Gastroesophageal sphincter (tissue), 4 donors: ENCODE data around the gene SMIM33. TPM values are rescaled to one million over a fixed set of nuclear protein-coding genes. Genes with fewer than 3 reads are reported as not detected.
"Not testable (repeated sequence)": the region's sequence is repeated elsewhere in the genome, so short reads cannot be mapped to it uniquely, and the experiment has no call there.

Experiments
- ATAC-seq: fragments of 150-250 bp; one replicate; pipeline ENCODE4 v1.9.1; 2016; ENCODE audit warnings: mild to moderate bottlenecking, moderate library complexity
- H3K27ac ChIP-seq, 4 donors: fragments of 200-600 bp; sonication (generic) in 3 of 4; 1 replicate in 3 of 4; 2 replicates in 1 of 4; pipeline ENCODE4 v1.5.1; 2016 to 2019
- H3K27me3 ChIP-seq: fragments of 200-600 bp; sonication (generic); one replicate; pipeline ENCODE4 v1.5.1; 2019
- H3K36me3 ChIP-seq, 2 donors: fragments of 200-600 bp; sonication (generic); one replicate each; pipeline ENCODE4 v1.5.1; 2019; ENCODE audit warnings: control low read depth in 1 of 2
- H3K4me1 ChIP-seq, 3 donors: fragments of 200-600 bp; sonication (generic); 1 replicate in 2 of 3; 2 replicates in 1 of 3; pipeline ENCODE4 v1.5.1; 2016 to 2019; ENCODE audit warnings: control low read depth in 2 of 3
- H3K4me3 ChIP-seq, 2 donors: fragments of 200-600 bp; sonication (generic); one replicate each; pipeline ENCODE4 v1.5.1; 2019; ENCODE audit warnings: mild to moderate bottlenecking in 1 of 2, moderate library complexity in 1 of 2
- H3K9me3 ChIP-seq, 3 donors: fragments of 200-600 bp; sonication (generic); one replicate each; pipeline ENCODE4 v1.5.1; 2017 to 2019; ENCODE audit warnings: control low read depth in 2 of 3
- CTCF ChIP-seq, 4 experiments: fragments of 200-600 bp in 2 of 4; fragments of 450-650 bp in 2 of 4; sonication (generic) in 1 of 4; IDR thresholded peaks; one replicate each; pipeline ENCODE4 v1.5.1; 2017 to 2019; ENCODE audit warnings: antibody characterized with exemption in 4 of 4, mild to moderate bottlenecking in 2 of 4, moderate library complexity in 2 of 4
- EP300 ChIP-seq: sonication (generic); formaldehyde crosslinking; IDR thresholded peaks from one replicate; pipeline ENCODE4 v1.6.1; 2017; ENCODE audit warnings: antibody characterized with exemption, mild to moderate bottlenecking
- POLR2A ChIP-seq, 2 donors: fragments of 450-650 bp; IDR thresholded peaks; one replicate each; pipeline ENCODE4 v1.6.1; 2017; ENCODE audit warnings: antibody characterized with exemption in 2 of 2, mild to moderate bottlenecking in 2 of 2, moderate library complexity in 1 of 2
- POLR2AphosphoS5 ChIP-seq: sonication (generic); formaldehyde crosslinking; IDR thresholded peaks from one replicate; pipeline ENCODE4 v1.6.1; 2017; ENCODE audit warnings: antibody characterized with exemption
- WGBS, 2 donors: methylation state at CpG; one replicate each; pipeline ENCODE4 v1.1.5; 2018; ENCODE audit warnings: low coverage in 1 of 2; 5-methylcytosine and 5-hydroxymethylcytosine counted together
- total RNA-seq, 4 donors: library from RNA; depleted of rRNA; stranded (reverse); fragments of >200 nt; gene quantifications; one replicate each; pipeline ENCODE4 v1.1.0, GENCODE V29; 2016

Gene SMIM33
- total RNA-seq, 4 donors from 2014 or later, result not detected

DNA sequence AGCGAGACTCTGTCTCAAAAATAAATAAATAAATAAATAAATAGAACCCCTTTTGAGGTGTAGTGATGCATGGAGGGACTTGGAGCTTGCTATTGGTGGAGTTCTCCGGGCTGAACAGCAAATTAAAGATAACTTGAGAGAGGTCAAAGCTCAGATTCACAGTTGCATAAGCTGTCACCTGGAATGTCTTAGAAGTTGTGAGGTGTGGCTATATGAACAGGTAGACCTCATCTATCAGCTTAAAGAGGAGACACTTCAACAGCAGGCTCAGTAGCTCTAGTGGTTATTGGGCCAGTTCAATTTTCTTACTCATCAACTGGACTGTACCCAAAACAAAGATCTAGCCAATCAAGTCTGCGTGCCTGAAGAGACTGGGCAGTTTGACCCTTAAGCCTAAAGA lies 23.5 kb downstream of the SMIM33 start:
- ATAC-seq, result no peak
- no peak overlapping the region for H3K27ac ChIP-seq
- H3K36me3 ChIP-seq, result no peaks in the 10 kb centered on the region
- H3K4me3 ChIP-seq, result no peak overlapping the region
- 90 to 100% methylated on average over 1 to 2 of the region's 3 CpGs for WGBS, 2 donors
- no peaks in the 10 kb centered on the region for H3K9me3 ChIP-seq
- H3K27me3 ChIP-seq, result no peaks in the 10 kb centered on the region
- H3K4me1 ChIP-seq, result peaks cover 0 to 15% (median 8%) of the 10 kb centered on the region in 3 donors
- no peak for TF ChIP-seq POLR2A (IDR thresholded peaks at IDR 0.05)

DNA sequence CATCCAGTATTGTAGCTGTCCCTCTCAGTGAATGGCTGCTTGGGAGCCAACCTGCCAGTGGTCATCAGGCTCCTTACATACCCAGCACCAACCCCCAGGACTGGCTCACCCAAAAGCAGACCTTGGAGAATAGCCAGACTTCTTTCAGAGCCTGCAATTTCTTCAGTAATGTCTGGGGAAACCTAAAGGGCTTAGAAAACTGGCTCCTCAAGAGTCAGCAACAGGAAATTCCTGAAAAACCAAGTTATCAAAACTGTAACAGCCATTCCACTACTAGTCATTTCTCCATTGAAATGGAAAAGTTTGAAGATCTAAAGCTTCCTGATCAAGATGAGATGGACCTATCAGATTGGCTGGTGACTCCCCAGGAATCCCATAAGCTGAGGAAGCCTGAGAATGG lies 24.0 kb downstream of the SMIM33 start:
- Histone ChIP-seq H3K27me3 (no peaks in the 10 kb centered on the region), H3K9me3 (no peaks in the 10 kb centered on the region), H3K27ac (no peak overlapping the region), H3K4me3 (no peak overlapping the region), H3K36me3 (no peaks in the 10 kb centered on the region), H3K4me1 (peaks cover 0 to 15% (median 8%) of the 10 kb centered on the region in 3 donors)
- TF ChIP-seq POLR2AphosphoS5 (no peak), EP300 (no peak), CTCF (IDR thresholded peaks at IDR 0.05) (no peak), POLR2A (IDR thresholded peaks at IDR 0.05) (no peak)
- no peak for ATAC-seq

DNA sequence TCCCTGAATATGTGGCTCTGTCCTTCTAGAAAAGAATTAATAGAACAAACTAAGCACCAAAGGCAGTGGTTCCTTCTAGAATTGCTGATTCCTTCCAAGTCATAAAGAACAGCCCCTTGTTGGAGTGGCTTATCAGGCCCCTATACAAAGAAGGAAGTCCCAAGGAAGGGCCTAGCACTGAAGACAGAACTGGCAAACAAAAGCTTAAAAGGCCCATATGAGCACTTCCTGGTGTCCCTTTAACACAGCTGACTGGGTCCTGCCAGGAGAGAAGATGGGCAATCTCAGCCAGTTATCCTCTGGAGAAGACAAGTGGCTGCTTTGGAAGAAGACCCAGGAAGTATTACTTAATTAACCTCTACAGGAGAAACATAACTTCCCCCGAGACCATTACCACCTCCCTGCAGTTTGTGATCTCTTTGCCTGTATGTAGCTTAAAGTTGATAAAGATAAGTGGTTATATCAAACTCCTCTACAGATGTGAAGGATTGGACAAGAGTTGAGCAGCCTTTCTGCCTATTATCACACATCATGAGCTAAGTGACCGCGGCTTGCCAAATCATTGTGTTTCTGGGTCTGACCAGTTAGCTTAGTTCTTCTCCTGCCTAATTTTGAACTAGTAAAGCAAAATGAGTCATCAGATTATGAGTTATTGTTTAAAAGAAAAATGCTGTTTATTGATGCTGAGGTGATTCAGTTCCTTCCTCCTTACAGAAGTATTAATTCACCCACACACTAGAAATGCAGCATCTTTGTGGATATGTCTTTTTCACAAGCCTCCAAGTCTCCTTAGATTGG lies 25.0 kb downstream of the SMIM33 start:
- 74 to 78% methylated on average over 3 of the region's 3 CpGs for WGBS, 2 donors
- Histone ChIP-seq H3K9me3 (no peaks in the 10 kb centered on the region), H3K4me3 (no peak overlapping the region), H3K4me1 (peaks cover 0 to 15% (median 8%) of the 10 kb centered on the region in 3 donors), H3K36me3 (no peaks in the 10 kb centered on the region), H3K27ac (peak overlapping the region in 2 of 4 donors; percentile 19 to 22), H3K27me3 (no peaks in the 10 kb centered on the region)
- no peak for ATAC-seq
- TF ChIP-seq EP300 (no peak), POLR2A (IDR thresholded peaks at IDR 0.05) (no peak)

DNA sequence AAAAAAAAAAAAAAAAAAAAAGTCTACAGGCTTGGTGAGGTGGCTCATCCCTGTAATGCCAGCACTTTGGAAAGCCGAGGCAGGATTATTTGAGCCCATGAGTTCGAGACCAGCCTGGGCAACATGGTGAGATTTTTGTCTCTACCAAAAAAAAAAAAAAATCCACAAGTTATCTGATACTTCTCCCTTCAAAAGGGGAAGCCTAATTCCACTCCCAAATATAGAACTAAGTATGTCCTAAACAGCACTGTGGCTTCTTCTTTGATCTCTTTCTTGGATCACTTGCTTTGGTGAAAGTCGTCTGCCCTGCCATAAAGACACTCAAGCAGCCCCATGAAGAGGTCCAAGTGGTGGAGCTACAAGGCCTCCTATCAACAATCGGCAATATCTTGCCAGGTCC lies 30.6 kb downstream of the SMIM33 start:
- ATAC-seq, result no peak
- TF ChIP-seq CTCF (IDR thresholded peaks at IDR 0.05), result no peak
- no peak for TF ChIP-seq POLR2A (IDR thresholded peaks at IDR 0.05)
- TF ChIP-seq POLR2AphosphoS5, result no peak
- no peak for TF ChIP-seq EP300
- 79 to 91% methylated on average over 4 of the region's 4 CpGs for WGBS, 2 donors
- Histone ChIP-seq H3K4me3 (no peak overlapping the region), H3K27ac (no peak overlapping the region), H3K9me3 (peaks cover 0 to 7% (median 0%) of the 10 kb centered on the region in 3 donors), H3K27me3 (no peaks in the 10 kb centered on the region), H3K4me1 (no peaks in the 10 kb centered on the region), H3K36me3 (no peaks in the 10 kb centered on the region)

- H3K9me3 ChIP-seq, ATAC-seq, H3K27me3 ChIP-seq, H3K27ac ChIP-seq, H3K4me3 ChIP-seq, H3K4me1 ChIP-seq, H3K36me3 ChIP-seq: not testable (repeated sequence)
- 89 to 90% methylated on average over 3 to 6 of the region's 15 CpGs for WGBS, 2 donors
Observed at GRCh38 chr5:139503036-139503817, 32.4 kb downstream of the SMIM33 start.

GRCh38 chr5:139503879-139504278 lies 33.1 kb downstream of the SMIM33 start:
- WGBS, 2 donors, result 81 to 83% methylated on average over 6 to 15 of the region's 15 CpGs
- not testable (repeated sequence) for H3K27ac ChIP-seq, H3K4me3 ChIP-seq, H3K27me3 ChIP-seq, H3K4me1 ChIP-seq, H3K36me3 ChIP-seq, H3K9me3 ChIP-seq, ATAC-seq

- H3K27me3 ChIP-seq, H3K9me3 ChIP-seq, H3K27ac ChIP-seq, H3K4me3 ChIP-seq, H3K36me3 ChIP-seq, H3K4me1 ChIP-seq, ATAC-seq: not testable (repeated sequence)
- WGBS, 2 donors, result 73 to 93% methylated on average over 2 of the region's 5 CpGs
Observed at GRCh38 chr5:139504722-139505121, 33.9 kb downstream of the SMIM33 start.
